NOMO-1 (cell line): ENCODE data around the gene PRKCB.
"Not testable (repeated sequence)": the region's sequence is repeated elsewhere in the genome, so short reads cannot be mapped to it uniquely, and the experiment has no call there.

ENCODE experiments used
- DNase-seq, 2 experiments: peaks; one replicate each; lab custom pipeline; 2025; ENCODE audit not compliant: unreplicated experiment in 2 of 2; lab: John Stamatoyannopoulos, UW

Gene PRKCB

DNA sequence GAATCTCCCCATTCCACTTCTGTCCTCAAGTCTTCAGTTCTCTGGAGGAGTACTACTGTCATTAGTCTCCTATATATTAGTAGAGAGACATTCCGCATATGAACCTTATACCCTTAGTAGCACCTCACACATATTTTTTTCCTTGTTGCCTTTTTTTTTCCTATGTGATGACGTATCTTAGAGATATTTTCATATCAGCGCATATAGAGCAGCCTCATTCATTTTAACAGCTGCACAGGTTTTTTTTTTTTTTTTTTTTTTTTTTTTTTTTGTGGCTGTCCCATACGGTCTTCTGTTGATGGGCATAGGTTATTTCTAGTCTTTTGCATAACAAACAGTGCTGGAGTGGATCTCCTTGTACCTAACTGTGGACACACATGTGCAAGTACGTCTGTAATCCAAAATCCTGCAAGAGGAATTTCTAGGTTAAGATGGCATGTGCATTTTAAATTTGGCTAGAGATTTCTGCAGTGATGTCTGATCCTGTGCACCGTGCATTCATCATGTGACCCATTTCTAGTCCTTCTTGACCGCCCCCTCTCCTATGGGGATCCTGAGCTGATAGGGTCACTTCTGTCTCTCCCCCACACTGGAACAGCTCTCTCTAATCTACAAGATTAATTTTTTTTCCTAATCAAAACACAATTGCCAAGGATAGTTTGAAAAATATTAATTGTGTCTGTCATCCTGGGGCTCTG is 64.8 kb downstream of the PRKCB start:
- no peak for DNase-seq

DNA sequence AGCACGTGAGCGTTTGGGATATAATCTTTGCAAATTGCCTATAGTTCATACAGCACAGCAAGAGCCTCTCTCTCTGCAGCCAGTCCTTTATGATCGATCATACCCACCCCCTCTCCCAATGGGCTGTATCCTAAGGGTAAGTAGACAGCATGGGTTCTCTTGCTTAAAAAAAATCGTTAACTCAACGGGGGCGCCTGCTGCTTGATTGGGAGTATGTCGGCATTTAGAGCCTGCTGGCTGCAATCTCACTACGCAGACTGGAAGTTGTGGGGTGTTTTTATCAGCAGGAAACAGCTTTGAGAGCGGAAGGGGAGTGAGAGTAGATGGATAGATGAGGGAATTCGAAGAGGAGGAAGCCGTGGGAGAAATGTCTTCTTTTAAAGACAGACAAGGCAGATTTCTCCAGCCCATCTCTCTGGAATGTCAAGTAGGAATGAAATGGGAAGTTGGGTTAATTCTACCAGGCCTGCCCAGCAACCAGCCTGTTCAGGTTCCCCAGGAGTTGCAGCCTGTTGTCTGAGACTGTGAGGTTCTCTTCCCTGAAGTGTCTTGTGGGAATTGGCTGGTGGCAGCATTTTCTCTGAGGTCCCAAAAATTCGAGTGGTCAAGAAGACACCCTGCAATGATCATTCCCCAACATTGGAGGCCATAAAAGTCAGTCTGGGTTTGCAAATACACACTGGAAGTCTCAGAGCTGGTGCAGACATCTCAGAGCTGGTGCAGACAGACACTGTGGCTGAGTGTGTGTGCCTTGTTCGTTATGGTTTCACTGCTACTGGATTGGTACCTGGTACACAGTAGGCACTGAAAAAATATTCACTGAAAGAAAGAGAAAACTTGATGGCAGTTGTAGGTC is 65.6 kb downstream of the PRKCB start:
- no peak for DNase-seq

GRCh38 chr16:23902034-23902747 is 66.4 kb downstream of the PRKCB start:
- DNase-seq: no peak

DNA sequence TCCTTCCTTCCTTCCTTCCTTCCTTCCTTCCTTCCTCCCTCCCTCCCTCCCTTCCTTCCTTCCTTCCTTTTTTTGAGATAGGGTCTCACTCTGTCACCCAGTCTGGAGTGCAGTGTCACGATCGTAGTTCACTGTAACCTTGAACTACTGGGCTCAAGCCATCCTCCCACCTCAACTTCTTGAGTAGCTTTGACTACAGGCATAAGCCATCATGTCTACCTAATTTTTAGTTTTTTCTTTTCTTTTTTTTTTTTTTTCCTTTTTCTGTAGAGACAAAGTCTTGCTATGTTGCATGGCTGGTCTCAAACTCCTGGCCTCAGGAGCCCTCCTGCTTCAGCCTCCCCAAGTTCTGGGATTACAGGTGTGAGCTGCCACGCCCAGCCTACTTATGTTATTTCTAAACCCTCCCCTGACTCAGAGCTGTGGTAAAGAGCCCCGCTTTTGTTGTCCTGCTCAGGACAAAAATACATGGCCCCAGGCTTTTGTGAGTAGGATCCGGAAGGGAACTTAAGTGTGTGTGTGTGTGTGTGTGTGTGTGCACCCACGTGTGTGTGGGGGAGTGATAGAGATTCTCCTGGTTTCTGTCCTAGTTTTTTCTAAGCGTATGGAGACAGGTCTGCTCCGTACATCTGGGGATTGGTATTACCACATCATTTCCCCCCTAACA is 67.1 kb downstream of the PRKCB start:
- DNase-seq: no peak

- no peak for DNase-seq
Measured at GRCh38 chr16:23905027-23905426, 69.2 kb downstream of the PRKCB start.

DNA sequence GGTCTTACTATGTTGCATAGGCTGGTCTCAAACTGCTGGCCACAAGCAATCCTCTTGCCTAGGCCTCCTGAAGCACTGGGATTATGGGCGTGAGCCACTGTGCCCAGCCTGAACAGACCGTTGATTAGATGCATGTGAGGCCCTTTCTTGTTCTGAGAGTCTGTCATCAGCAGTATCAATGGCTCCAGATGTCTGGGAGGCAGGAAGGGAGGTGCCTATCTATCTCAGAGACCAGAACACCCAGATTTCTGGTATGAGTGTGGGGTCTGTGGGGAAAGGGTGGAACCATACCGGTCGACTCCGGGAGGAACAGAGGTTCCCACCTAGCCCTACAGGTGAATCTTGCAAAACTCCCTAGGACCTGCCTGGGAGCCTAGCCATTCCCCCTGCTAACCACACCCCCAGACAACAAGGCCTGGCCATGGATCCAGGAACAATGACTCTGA is 71.7 kb downstream of the PRKCB start:
- DNase-seq: no peak

GRCh38 chr16:23907903-23908302 is 72.1 kb downstream of the PRKCB start:
- DNase-seq: no peak

- DNase-seq: no peak
Measured at GRCh38 chr16:23908790-23909189, 73.0 kb downstream of the PRKCB start.

- no peak for DNase-seq
Measured at GRCh38 chr16:23909792-23910418, 74.1 kb downstream of the PRKCB start.

DNA sequence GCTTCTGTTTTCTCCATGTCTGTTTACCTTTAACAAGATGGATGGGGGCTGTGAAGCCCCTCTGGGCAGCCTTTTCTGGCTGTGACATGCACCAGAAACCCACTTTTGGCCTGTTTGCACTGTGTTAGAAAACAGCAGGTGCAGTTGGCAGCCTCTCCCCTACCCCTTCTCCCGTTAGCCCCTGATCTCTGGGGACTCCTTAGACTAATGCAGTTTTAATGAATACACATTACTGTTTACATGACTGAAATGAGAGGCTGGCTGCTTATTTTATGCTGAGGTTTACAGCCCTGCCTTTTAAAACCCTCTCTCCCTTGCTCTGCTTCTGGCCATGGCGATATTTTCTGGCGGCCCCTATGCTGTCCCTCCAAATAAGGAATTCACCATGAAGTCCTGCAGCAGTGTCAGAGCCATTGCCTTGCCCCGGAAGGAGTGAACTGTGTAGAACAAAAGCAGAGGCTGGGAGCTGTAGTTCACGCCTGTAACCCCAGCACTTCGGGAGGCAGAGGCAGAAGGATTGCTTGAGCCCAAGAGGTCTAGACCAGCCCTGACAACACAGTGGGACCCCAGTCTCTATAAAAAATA is 79.3 kb downstream of the PRKCB start:
- no peak for DNase-seq

DNA sequence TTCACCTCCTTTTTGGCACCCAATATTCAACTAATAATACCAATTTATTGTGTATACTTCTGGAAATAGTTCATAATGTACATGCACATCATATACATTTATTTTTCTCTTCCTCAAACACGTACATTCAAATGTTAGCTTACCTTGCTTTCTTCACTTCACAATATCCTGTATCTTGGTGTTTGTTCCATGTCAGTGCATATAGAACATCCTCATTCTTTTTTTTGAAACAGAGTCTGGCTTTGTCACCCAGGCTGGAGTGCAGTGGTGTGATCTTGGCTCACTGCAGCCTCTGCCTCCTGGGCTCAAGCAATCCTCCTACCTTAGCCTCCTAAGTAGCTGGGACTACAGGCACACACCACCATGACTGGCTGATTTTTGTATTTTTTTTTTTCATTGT is 80.8 kb downstream of the PRKCB start:
- DNase-seq: not testable (repeated sequence)

DNA sequence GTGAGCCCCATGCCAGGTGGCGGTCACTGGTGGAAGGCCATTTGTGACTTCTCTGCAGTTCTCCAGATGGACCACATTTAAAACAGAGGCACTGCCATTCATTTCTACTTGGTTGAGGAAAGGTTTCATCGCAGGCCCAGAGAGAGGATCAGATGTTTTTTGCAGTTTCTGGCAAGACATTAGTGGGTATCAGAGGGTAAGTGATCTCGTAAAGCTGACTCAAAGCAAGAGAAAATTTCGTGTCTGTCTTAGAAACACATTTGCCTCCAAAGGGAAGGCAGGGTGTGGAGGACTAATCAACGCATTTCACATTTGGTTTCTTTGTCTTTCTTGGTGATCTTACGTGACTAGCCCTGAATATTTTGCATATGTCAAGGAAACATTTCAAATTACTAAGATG is 81.8 kb downstream of the PRKCB start:
- no peak for DNase-seq

DNA sequence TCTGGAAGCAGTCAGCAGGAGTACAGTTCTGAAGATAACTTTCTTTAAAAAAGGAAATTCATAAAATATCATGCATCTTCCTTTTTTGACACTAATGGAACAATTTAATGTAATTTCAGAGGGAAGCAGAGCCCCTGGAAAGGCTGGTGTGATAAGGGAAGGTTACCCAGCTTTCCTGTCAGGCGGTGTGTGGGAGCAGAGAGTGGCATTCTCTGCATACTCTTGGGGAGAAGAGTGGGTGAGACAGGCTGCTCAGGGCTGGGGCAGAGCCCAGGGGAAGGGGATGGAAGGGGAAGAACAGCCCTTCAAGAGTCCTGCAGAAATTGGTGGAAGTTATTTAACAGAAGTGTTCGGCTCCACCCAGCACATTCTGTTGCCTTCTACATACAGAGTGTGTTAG is 84.7 kb downstream of the PRKCB start:
- no peak for DNase-seq

DNA sequence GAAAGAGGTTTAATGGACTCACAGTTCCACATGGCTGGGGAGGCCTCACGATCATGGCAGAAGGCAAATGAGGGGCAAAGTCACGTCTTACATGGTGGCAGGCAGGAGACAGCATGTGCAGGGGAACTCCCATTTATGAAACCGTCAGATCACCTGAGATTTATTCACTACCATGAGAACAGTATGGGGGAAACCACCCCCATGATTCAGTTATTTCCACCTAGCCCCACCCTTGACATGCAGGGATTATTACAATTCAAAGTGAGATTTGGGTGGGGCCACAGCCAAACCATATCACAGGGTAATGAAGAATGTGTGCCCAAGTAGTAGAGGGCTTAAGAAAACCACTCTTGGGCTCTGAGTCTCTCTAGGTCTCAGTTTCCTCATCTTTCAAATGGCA is 85.1 kb downstream of the PRKCB start:
- no peak for DNase-seq

- DNase-seq: no peak
Measured at GRCh38 chr16:23922406-23922805, 86.6 kb downstream of the PRKCB start.

DNA sequence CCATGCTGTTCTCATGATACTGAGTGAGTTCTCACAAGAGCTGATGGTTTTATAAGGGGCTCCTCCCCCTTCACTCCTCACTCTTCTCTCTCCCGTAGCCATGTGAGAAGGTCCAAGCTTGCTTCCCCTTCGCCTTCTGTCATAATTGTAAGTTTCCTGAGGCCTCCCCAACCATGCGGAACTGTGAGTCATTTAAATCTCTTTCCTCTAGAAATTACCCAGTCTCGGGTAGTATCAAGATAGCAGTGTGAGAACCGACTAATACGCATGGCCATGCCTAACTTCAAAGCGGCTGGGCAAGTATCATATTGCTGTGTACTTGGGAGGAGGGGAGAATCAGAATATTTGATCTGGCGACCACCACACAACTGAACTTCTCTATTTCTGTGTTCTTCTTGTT is 88.3 kb downstream of the PRKCB start:
- DNase-seq: peak; percentile 63 to 77

- no peak for DNase-seq
Measured at GRCh38 chr16:23927796-23928195, 92.0 kb downstream of the PRKCB start.

- no peak for DNase-seq
Measured at GRCh38 chr16:23929237-23929636, 93.5 kb downstream of the PRKCB start.

DNA sequence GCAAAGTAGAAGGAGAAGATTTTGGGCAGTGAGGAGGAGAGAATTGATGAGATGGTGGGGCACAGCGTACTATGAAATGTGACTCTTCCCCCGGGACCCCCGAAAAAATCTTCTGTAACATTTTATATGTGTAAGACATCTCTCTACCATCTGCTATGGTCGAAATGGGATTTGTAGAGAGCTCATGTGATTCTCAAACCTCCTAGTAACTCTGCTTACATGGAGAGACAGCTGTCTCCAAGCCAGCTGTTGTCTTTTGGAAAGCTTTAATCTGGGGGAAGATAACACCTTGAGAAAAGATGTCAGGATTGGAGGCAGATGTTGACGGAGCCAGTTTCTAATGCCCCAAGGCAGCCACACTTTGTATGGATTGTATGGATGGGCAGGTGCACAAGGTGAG is 94.1 kb downstream of the PRKCB start:
- no peak for DNase-seq

DNA sequence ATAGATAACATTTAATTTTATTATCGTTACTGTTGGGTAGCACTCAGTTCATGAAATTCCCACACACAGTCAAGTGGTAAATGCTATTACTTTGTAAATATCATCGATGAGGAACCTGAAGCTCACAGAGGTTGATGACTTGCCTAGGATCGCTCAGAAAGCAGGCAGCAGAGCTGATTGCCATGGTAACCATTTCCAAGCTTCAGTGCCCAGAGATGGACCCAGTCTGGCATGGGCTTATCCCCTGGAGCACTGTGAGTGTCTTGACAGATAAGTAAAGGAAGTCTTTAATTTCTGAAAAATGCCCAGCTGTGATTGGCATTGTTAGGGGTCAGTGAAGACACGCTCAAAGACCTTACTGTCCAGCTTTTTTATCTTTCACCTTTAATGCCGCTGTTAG is 95.0 kb downstream of the PRKCB start:
- DNase-seq: no peak
